SK-N-SH (cell line): Measurements from ENCODE around the gene AP2A2. TPM values are rescaled to one million over a fixed set of nuclear protein-coding genes. Genes with fewer than 3 reads are reported as not detected.

ENCODE experiments used
- CTCF ChIA-PET: fragments of 300-600, 350-600 bp; formaldehyde crosslinking; extraction: SDS; loops from one replicate; lab custom pipeline; 2021; lab: Yijun Ruan, JAX
- POLR2A ChIA-PET: fragments of 350-600 bp; sonication (Branson Sonifier 250); formaldehyde crosslinking; extraction: SDS; loops from one replicate; lab custom pipeline; 2020; ENCODE audit warnings: antibody characterized with exemption, inconsistent platforms; lab: Yijun Ruan, JAX
- DNase-seq: peaks from one replicate; pipeline ENCODE4 v3.0.0; 2012
- H2AFZ ChIP-seq: fragments of 200-600 bp; sonication (generic); 2 replicates; pipeline ENCODE4 v1.8.1; 2016; ENCODE audit warnings: antibody characterized with exemption, mild to moderate bottlenecking, low read depth
- H3F3A ChIP-seq: fragments of 200-600 bp; sonication (generic); replicated peaks from 2 replicates; pipeline ENCODE3; 2016; ENCODE audit warnings: antibody characterized with exemption, mild to moderate bottlenecking; ENCODE audit not compliant: insufficient read depth
- H3K27ac ChIP-seq, 2 experiments: fragments of 200-500 bp in 1 of 2; fragments of 200-600 bp in 1 of 2; sonication (Bioruptor generic) in 1 of 2; sonication (generic), shearing (Covaris generic) in 1 of 2; 2 replicates each; pipeline versions ENCODE4 v1.5.1 to v1.6.1; 2014 to 2016; ENCODE audit warnings: low read depth in 2 of 2, inconsistent platforms in 1 of 2, low read length in 1 of 2, mild to moderate bottlenecking in 1 of 2, mixed read lengths in 1 of 2
- H3K27me3 ChIP-seq: fragments of 200-600 bp; sonication (generic), shearing (Covaris generic); 2 replicates; pipeline ENCODE4 v1.6.1; 2016; ENCODE audit warnings: mixed run types; ENCODE audit not compliant: insufficient read depth
- H3K36me3 ChIP-seq, 2 experiments: fragments of 200-500 bp in 1 of 2; fragments of 200-600 bp in 1 of 2; sonication (Bioruptor generic) in 1 of 2; sonication (generic) in 1 of 2; replicated peaks in 1 of 2; 2 replicates each; pipeline versions ENCODE3 to v1.5.1; 2014 to 2016; ENCODE audit warnings: low read length in 1 of 2, mild to moderate bottlenecking in 1 of 2; ENCODE audit not compliant: insufficient read depth in 2 of 2, control insufficient read depth in 1 of 2
- H3K4me1 ChIP-seq, 2 experiments: fragments of 200-500 bp in 1 of 2; fragments of 200-600 bp in 1 of 2; sonication (Bioruptor generic) in 1 of 2; sonication (generic), shearing (Covaris generic) in 1 of 2; 2 replicates each; pipeline versions ENCODE4 v1.5.1 to v1.6.1; 2014 to 2016; ENCODE audit warnings: low read depth in 1 of 2, low read length in 1 of 2, mixed run types in 1 of 2; ENCODE audit not compliant: insufficient read depth in 2 of 2, control insufficient read depth in 1 of 2
- H3K4me2 ChIP-seq: fragments of 200-600 bp; sonication (generic), shearing (Covaris generic); 2 replicates; pipeline ENCODE4 v1.6.1; 2017; ENCODE audit warnings: mixed run types
- H3K4me3 ChIP-seq, 2 experiments: fragments of 200-500 bp in 1 of 2; fragments of 200-600 bp in 1 of 2; sonication (Bioruptor generic) in 1 of 2; sonication (generic), shearing (Covaris generic) in 1 of 2; 2 replicates each; pipeline versions ENCODE4 v1.5.1 to v1.8.1; 2014 to 2016; ENCODE audit warnings: low read depth in 2 of 2, inconsistent platforms in 1 of 2, low read length in 1 of 2, mild to moderate bottlenecking in 1 of 2, mixed read lengths in 1 of 2, moderate library complexity in 1 of 2
- H3K79me2 ChIP-seq: fragments of 200-600 bp; sonication (generic); 2 replicates; pipeline ENCODE4 v1.8.1; 2017; ENCODE audit warnings: mild to moderate bottlenecking; ENCODE audit not compliant: insufficient read depth
- H3K9ac ChIP-seq: fragments of 200-600 bp; sonication (generic); 2 replicates; pipeline ENCODE4 v1.6.1; 2017; ENCODE audit warnings: mixed run types
- H3K9me2 ChIP-seq: fragments of 200-600 bp; sonication (generic); 2 replicates; pipeline ENCODE4 v1.6.1; 2017; ENCODE audit warnings: mixed run types
- H3K9me3 ChIP-seq: fragments of 200-600 bp; sonication (generic); 2 replicates; pipeline ENCODE4 v1.6.1; 2017; ENCODE audit warnings: mixed run types, mild to moderate bottlenecking, moderate library complexity
- H4K20me1 ChIP-seq: fragments of 200-600 bp; sonication (generic); 2 replicates; pipeline ENCODE4 v1.6.1; 2017; ENCODE audit warnings: mild to moderate bottlenecking, mixed run types; ENCODE audit not compliant: insufficient read depth
- CTCF ChIP-seq: fragments of 200-600 bp; sonication (generic); IDR thresholded peaks from 2 replicates; pipeline ENCODE4 v1.6.1; 2017; ENCODE audit warnings: antibody characterized with exemption, mild to moderate bottlenecking, moderate library complexity
- EP300 ChIP-seq, 2 experiments: IDR thresholded peaks; 2 replicates each; pipeline versions ENCODE4 v1.4.0 to v1.6.1; 2012; ENCODE audit warnings: borderline replicate concordance in 1 of 2, low read depth in 1 of 2, low read length in 1 of 2
- GABPA ChIP-seq: IDR thresholded peaks from 2 replicates; pipeline ENCODE4 v1.4.0; 2012; ENCODE audit warnings: low read depth, mild to moderate bottlenecking
- MEF2A ChIP-seq: IDR thresholded peaks from 2 replicates; pipeline ENCODE4 v1.4.0; 2012; ENCODE audit warnings: low read depth, borderline replicate concordance
- NFIC ChIP-seq: IDR thresholded peaks from 2 replicates; pipeline ENCODE4 v1.4.0; 2012; ENCODE audit warnings: borderline replicate concordance
- NRF1 ChIP-seq: IDR thresholded peaks from 2 replicates; pipeline ENCODE4 v1.6.1; 2012; ENCODE audit warnings: low read depth, mild to moderate bottlenecking, low read length
- PBX3 ChIP-seq: IDR thresholded peaks from 2 replicates; pipeline ENCODE4; 2012
- RAD21 ChIP-seq: IDR thresholded peaks from 2 replicates; pipeline ENCODE4 v1.6.1; 2012; ENCODE audit warnings: mild to moderate bottlenecking, low read length
- RFX5 ChIP-seq: IDR thresholded peaks from 2 replicates; pipeline ENCODE4 v1.6.1; 2012; ENCODE audit warnings: mild to moderate bottlenecking, improper control_type of control experiment, low read length
- RXRA ChIP-seq: IDR thresholded peaks from 2 replicates; pipeline ENCODE4 v1.4.0; 2012; ENCODE audit warnings: low read depth, mild to moderate bottlenecking, borderline replicate concordance
- USF2 ChIP-seq: fragments of 150-350 bp; IDR thresholded peaks from 2 replicates; pipeline ENCODE4 v1.6.1; 2017; ENCODE audit warnings: antibody characterized with exemption, low read length, low read depth, borderline replicate concordance
- ZBTB33 ChIP-seq: IDR thresholded peaks from 2 replicates; pipeline ENCODE4 v1.4.0; 2012; ENCODE audit warnings: low read depth, borderline replicate concordance
- WGBS: methylation state at CpG from one replicate; pipeline ENCODE4 v1.1.6; 2017; ENCODE audit warnings: low lambda C conversion rate; 5-methylcytosine and 5-hydroxymethylcytosine counted together
- polyA plus RNA-seq, 3 experiments: library from polyadenylated mRNA; depleted of rRNA; stranded (reverse); fragments of >200 nt; gene quantifications; 2 replicates each; pipeline ENCODE4 v1.2.3, GENCODE V29; 2012

AP2A2 gene
- polyA plus RNA-seq, 1 of the 3 experiments (the other 2 are of a cell fraction) = 42.7 TPM

- no peaks in the 10 kb centered on the region for H3K27me3 ChIP-seq
- no peak overlapping the region for H3K4me3 ChIP-seq
- ChIA-PET POLR2A (interaction anchor here (0.7 kb wide), 1 partner anchor 557 kb away, joined by 3 read pairs; no protein-coding TSS in a partner anchor), CTCF (interaction anchor here (1.3 kb wide), 1 partner anchor 56 kb away, joined by 3 read pairs; no protein-coding TSS in a partner anchor)
- WGBS = 91% methylated on average over 11 of the region's 16 CpGs
- no peak overlapping the region for H3K4me2 ChIP-seq
- no peaks in the 10 kb centered on the region for H3K4me1 ChIP-seq
- no peak for TF ChIP-seq CTCF
- TF ChIP-seq MEF2A = no peak
- no peak for TF ChIP-seq PBX3
- no peak for TF ChIP-seq EP300 (IDR thresholded peaks at IDR 0.05; ENCODE audit: borderline replicate concordance in 1 of 2, low read depth in 1 of 2, low read length in 1 of 2)
- TF ChIP-seq GABPA = no peak
- TF ChIP-seq ZBTB33 = no peak
- TF ChIP-seq USF2 = no peak
- H3K36me3 ChIP-seq = peaks cover 0 to 41% of the 10 kb centered on the region in 2 experiments
- H4K20me1 ChIP-seq = no peaks in the 10 kb centered on the region
- H3K79me2 ChIP-seq = no peaks in the 10 kb centered on the region
- H3K9me3 ChIP-seq = no peaks in the 10 kb centered on the region
- H3K27ac ChIP-seq = no peak overlapping the region
- peak; percentile 61 for DNase-seq
- H3K9me2 ChIP-seq = no peaks in the 10 kb centered on the region
- H3K9ac ChIP-seq = no peak overlapping the region
- H2AFZ ChIP-seq = no peak overlapping the region
- H3F3A ChIP-seq = no peaks in the 10 kb centered on the region
Observed at GRCh38 chr11:995044-995751, 69.5 kb downstream of the AP2A2 start.

GRCh38 chr11:995752-996420 lies 70.2 kb downstream of the AP2A2 start:
- Histone ChIP-seq H3K79me2 (no peaks in the 10 kb centered on the region), H3F3A (no peaks in the 10 kb centered on the region), H3K4me3 (no peak overlapping the region), H3K36me3 (peaks cover 0 to 45% of the 10 kb centered on the region in 2 experiments), H3K9me2 (no peaks in the 10 kb centered on the region), H4K20me1 (no peaks in the 10 kb centered on the region), H3K27me3 (no peaks in the 10 kb centered on the region), H3K4me1 (no peaks in the 10 kb centered on the region), H2AFZ (no peak overlapping the region), H3K4me2 (no peak overlapping the region), H3K9me3 (no peaks in the 10 kb centered on the region), H3K9ac (no peak overlapping the region)
- ChIA-PET POLR2A (interaction anchor here (0.7 kb wide), 1 partner anchor 556 kb away, joined by 3 read pairs; no protein-coding TSS in a partner anchor), CTCF (interaction anchor here (1.3 kb wide), 1 partner anchor 56 kb away, joined by 3 read pairs; no protein-coding TSS in a partner anchor)
- DNase-seq = no peak
- 95% methylated on average over 22 of the region's 22 CpGs for WGBS
- TF ChIP-seq RAD21 (no peak), NFIC (no peak), NRF1 (no peak), RXRA (no peak), RFX5 (no peak)
- TF ChIP-seq, all 33 proteins: peak for 0
- H3K27ac ChIP-seq = no peak overlapping the region
